A549 (cell line): Measurements from ENCODE around the gene ANKFN1.

Experiments used
- CBX2 ChIP-seq: fragments of 200-600 bp; sonication (generic); IDR thresholded peaks from 2 replicates; pipeline ENCODE4 v1.6.1; 2016; ENCODE audit warnings: low read depth, mild to moderate bottlenecking, borderline replicate concordance
- CHD2 ChIP-seq: fragments of 150-350 bp; IDR thresholded peaks from 2 replicates; pipeline ENCODE4 v1.6.1; 2014; ENCODE audit warnings: low read length; ENCODE audit not compliant: partially characterized antibody
- CTCF ChIP-seq: fragments of >200 bp; sonication (Bioruptor Twin); formaldehyde crosslinking; IDR thresholded peaks from 3 replicates; pipeline ENCODE4 v1.5.1; 2016
- EHMT2 ChIP-seq: fragments of 200-600 bp; sonication (generic); IDR thresholded peaks from 2 replicates; pipeline ENCODE4 v1.6.1; 2016; ENCODE audit warnings: antibody characterized with exemption, low read depth, mild to moderate bottlenecking, moderate library complexity
- GATA3 ChIP-seq: IDR thresholded peaks from 2 replicates; pipeline ENCODE4 v1.6.1; 2012; ENCODE audit warnings: borderline replicate concordance
- HDAC2 ChIP-seq: fragments of 200-600 bp; sonication (generic); IDR thresholded peaks from 2 replicates; pipeline ENCODE4 v1.6.1; 2016
- HOXB5 ChIP-seq: fragments of 250-450 bp; sonication (Bioruptor Pico); IDR thresholded peaks from 2 replicates; pipeline ENCODE4 v1.5.0; 2020; ENCODE audit warnings: mild to moderate bottlenecking, moderate library complexity
- JUNB ChIP-seq: fragments of >200 bp; sonication (Bioruptor Twin); formaldehyde crosslinking; IDR thresholded peaks from 2 replicates; pipeline ENCODE4 v1.6.1; 2016
- KDM5A ChIP-seq: fragments of 200-600 bp; sonication (generic); IDR thresholded peaks from 2 replicates; pipeline ENCODE4 v1.6.1; 2016; ENCODE audit warnings: antibody characterized with exemption, mild to moderate bottlenecking
- MAZ ChIP-seq: fragments of 150-350 bp; IDR thresholded peaks from 2 replicates; pipeline ENCODE4 v1.6.1; 2014; ENCODE audit warnings: antibody characterized with exemption, low read depth, low read length, borderline replicate concordance
- POLR2A ChIP-seq: IDR thresholded peaks from 2 replicates; pipeline ENCODE4 v1.6.1; 2012; ENCODE audit warnings: mild to moderate bottlenecking, low read length
- RAD21 ChIP-seq, 2 experiments: fragments of >200 bp in 1 of 2; sonication (Bioruptor Twin) in 1 of 2; formaldehyde crosslinking in 1 of 2; IDR thresholded peaks in 1 of 2; conservative IDR thresholded peaks in 1 of 2; 2 replicates in 1 of 2; 3 replicates in 1 of 2; pipeline ENCODE4 v1.6.1; 2012 to 2018; ENCODE audit warnings: inconsistent platforms in 1 of 2
- REST ChIP-seq: fragments of 200-600 bp; sonication (generic); IDR thresholded peaks from 2 replicates; pipeline ENCODE4 v1.6.1; 2016; ENCODE audit warnings: antibody characterized with exemption, mild to moderate bottlenecking, moderate library complexity
- TF ChIP-seq, protein P1 (sequence below): fragments of >200 bp; sonication (Bioruptor Twin); formaldehyde crosslinking; IDR thresholded peaks from 3 replicates; pipeline ENCODE4 v1.6.1; 2016

GRCh38 chr17:56260376-56261002 is 107.2 kb downstream of the ANKFN1 start:
- TF ChIP-seq GATA3 (no peak), CBX2 (no peak), EHMT2 (no peak), HDAC2 (no peak), CTCF (no peak), RAD21 (conservative IDR thresholded peaks at IDR 0.05 in 1 of 2, IDR thresholded peaks at IDR 0.05 in 1 of 2) (no peak), POLR2A (no peak), CHD2 (no peak), HOXB5 (CRISPR knock-in tag) (no peak), MAZ (no peak), JUNB (no peak), REST (no peak), KDM5A (no peak)
- TF ChIP-seq, protein P1, sequence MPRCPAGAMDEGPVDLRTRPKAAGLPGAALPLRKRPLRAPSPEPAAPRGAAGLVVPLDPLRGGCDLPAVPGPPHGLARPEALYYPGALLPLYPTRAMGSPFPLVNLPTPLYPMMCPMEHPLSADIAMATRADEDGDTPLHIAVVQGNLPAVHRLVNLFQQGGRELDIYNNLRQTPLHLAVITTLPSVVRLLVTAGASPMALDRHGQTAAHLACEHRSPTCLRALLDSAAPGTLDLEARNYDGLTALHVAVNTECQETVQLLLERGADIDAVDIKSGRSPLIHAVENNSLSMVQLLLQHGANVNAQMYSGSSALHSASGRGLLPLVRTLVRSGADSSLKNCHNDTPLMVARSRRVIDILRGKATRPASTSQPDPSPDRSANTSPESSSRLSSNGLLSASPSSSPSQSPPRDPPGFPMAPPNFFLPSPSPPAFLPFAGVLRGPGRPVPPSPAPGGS, result no peak
